GM21526 (cell line): ENCODE data around the gene NELL2.

Source experiments
- ATAC-seq: cut with Tn5 transposase; IDR thresholded peaks from one replicate; pipeline ENCODE4 v1.9.1; 2021; ENCODE audit warnings: moderate library complexity; ENCODE audit not compliant: unreplicated experiment, low FRiP score

Gene NELL2

GRCh38 chr12:44555454-44555853 lies 320.7 kb downstream of the NELL2 start:
- ATAC-seq, result no peak

- ATAC-seq, result no peak
Observed at GRCh38 chr12:44551631-44552030, 324.5 kb downstream of the NELL2 start.

GRCh38 chr12:44550377-44550776 lies 325.7 kb downstream of the NELL2 start:
- ATAC-seq, result no peak

GRCh38 chr12:44546060-44546459 lies 330.1 kb downstream of the NELL2 start:
- ATAC-seq, result no peak

- no peak for ATAC-seq
Observed at GRCh38 chr12:44544018-44544417, 332.1 kb downstream of the NELL2 start.

GRCh38 chr12:44542716-44543115 lies 333.4 kb downstream of the NELL2 start:
- ATAC-seq, result no peak

GRCh38 chr12:44537354-44537753 lies 338.8 kb downstream of the NELL2 start:
- no peak for ATAC-seq

- ATAC-seq, result no peak
Observed at GRCh38 chr12:44532940-44533339, 343.2 kb downstream of the NELL2 start.

- no peak for ATAC-seq
Observed at GRCh38 chr12:44531320-44531971, 344.7 kb downstream of the NELL2 start.

GRCh38 chr12:44526655-44527182 lies 349.4 kb downstream of the NELL2 start:
- no peak for ATAC-seq

- ATAC-seq, result no peak
Observed at GRCh38 chr12:44525806-44526654, 350.1 kb downstream of the NELL2 start.

- no peak for ATAC-seq
Observed at GRCh38 chr12:44523828-44524227, 352.3 kb downstream of the NELL2 start.

- no peak for ATAC-seq
Observed at GRCh38 chr12:44521702-44522101, 354.4 kb downstream of the NELL2 start.

- no peak for ATAC-seq
Observed at GRCh38 chr12:44519931-44520330, 356.2 kb downstream of the NELL2 start.

- ATAC-seq, result no peak
Observed at GRCh38 chr12:44511289-44511688, 364.8 kb downstream of the NELL2 start.

- no peak for ATAC-seq
Observed at GRCh38 chr12:44510510-44510909, 365.6 kb downstream of the NELL2 start.

- ATAC-seq, result no peak
Observed at GRCh38 chr12:44510076-44510475, 366.0 kb downstream of the NELL2 start.

- no peak for ATAC-seq
Observed at GRCh38 chr12:44509471-44509870, 366.6 kb downstream of the NELL2 start.

GRCh38 chr12:44507461-44507860 lies 368.7 kb downstream of the NELL2 start:
- no peak for ATAC-seq

GRCh38 chr12:44504799-44505198 lies 371.3 kb downstream of the NELL2 start:
- ATAC-seq, result no peak

GRCh38 chr12:44503329-44503728 lies 372.8 kb downstream of the NELL2 start:
- no peak for ATAC-seq

GRCh38 chr12:44502681-44503080 lies 373.4 kb downstream of the NELL2 start:
- ATAC-seq, result no peak
